Neural progenitor cell (in vitro differentiated cells): Measurements from ENCODE around the gene ATXN1. TPM values are rescaled to one million over a fixed set of nuclear protein-coding genes. Genes with fewer than 3 reads are reported as not detected.

ENCODE experiments used
- DNase-seq: peaks from one replicate; pipeline ENCODE4 v3.0.0-alpha.2; 2016; ENCODE audit warnings: low spot score
- H2AFZ ChIP-seq: fragments of 200-600 bp; sonication (generic); replicated peaks from 2 replicates; pipeline ENCODE4 v1.6.1; 2016; ENCODE audit warnings: antibody characterized with exemption
- H3F3A ChIP-seq: fragments of 200-600 bp; sonication (generic); 2 replicates; pipeline ENCODE4 v1.6.1; 2016; ENCODE audit warnings: antibody characterized with exemption, low read depth
- H3K27ac ChIP-seq: fragments of 200-600 bp; sonication (generic); 2 replicates; pipeline ENCODE4 v1.5.1; 2016; ENCODE audit warnings: mild to moderate bottlenecking
- H3K27me3 ChIP-seq: fragments of 200-600 bp; sonication (generic); 2 replicates; pipeline ENCODE4 v1.6.1; 2016; ENCODE audit warnings: mild to moderate bottlenecking, moderate library complexity
- H3K36me3 ChIP-seq: fragments of 200-600 bp; sonication (generic); 2 replicates; pipeline ENCODE4 v1.5.1; 2016
- H3K4me1 ChIP-seq: fragments of 200-600 bp; sonication (generic); 2 replicates; pipeline ENCODE4 v1.6.1; 2016; ENCODE audit warnings: mixed run types
- H3K4me2 ChIP-seq: fragments of 200-600 bp; sonication (generic); 2 replicates; pipeline ENCODE4 v1.6.1; 2016
- H3K4me3 ChIP-seq: fragments of 200-600 bp; sonication (generic); 2 replicates; pipeline ENCODE4 v1.5.1; 2016
- H3K79me2 ChIP-seq: fragments of 200-600 bp; sonication (generic); 2 replicates; pipeline ENCODE4 v1.6.1; 2016; ENCODE audit warnings: low read depth
- H3K9ac ChIP-seq: fragments of 200-600 bp; sonication (generic); 2 replicates; pipeline ENCODE4 v1.6.1; 2016
- H3K9me3 ChIP-seq: fragments of 200-600 bp; sonication (generic); 2 replicates; pipeline ENCODE4 v1.5.1; 2016; ENCODE audit warnings: low read depth
- H4K20me1 ChIP-seq: fragments of 200-600 bp; sonication (generic); 2 replicates; pipeline ENCODE4 v1.6.1; 2016; ENCODE audit warnings: low read depth
- H3K27ac Mint-ChIP-seq: 3 replicates; pipeline ENCODE4 v1.8.0; 2021; ENCODE audit warnings: mixed read lengths
- H3K27me3 Mint-ChIP-seq: 2 replicates; pipeline ENCODE4 v1.8.0; 2022; ENCODE audit warnings: low read depth, mild to moderate bottlenecking, inconsistent platforms, moderate library complexity, mixed read lengths; ENCODE audit not compliant: insufficient read depth
- H3K36me3 Mint-ChIP-seq: 3 replicates; pipeline ENCODE4 v1.8.0; 2021; ENCODE audit warnings: mixed read lengths
- H3K4me1 Mint-ChIP-seq: 3 replicates; pipeline ENCODE4 v1.8.0; 2021; ENCODE audit warnings: mixed read lengths
- H3K4me3 Mint-ChIP-seq: 3 replicates; pipeline ENCODE4 v1.8.0; 2021; ENCODE audit warnings: mild to moderate bottlenecking, moderate library complexity, mixed read lengths
- H3K9me3 Mint-ChIP-seq: 3 replicates; pipeline ENCODE4 v1.8.0; 2020; ENCODE audit warnings: mixed read lengths
- EZH2 ChIP-seq: fragments of 200-600 bp; sonication (generic); IDR thresholded peaks from 2 replicates; pipeline ENCODE4 v1.6.1; 2017; ENCODE audit warnings: antibody characterized with exemption, mild to moderate bottlenecking, moderate library complexity
- EZH2phosphoT487 ChIP-seq: fragments of 200-600 bp; sonication (generic); IDR thresholded peaks from 2 replicates; pipeline ENCODE4 v1.6.1; 2017; ENCODE audit warnings: antibody characterized with exemption
- total RNA-seq: library from RNA; depleted of rRNA; stranded (reverse); fragments of >200 nt; gene quantifications from 2 replicates; pipeline ENCODE4 v1.2.3, GENCODE V29; 2015; ENCODE audit warnings: low replicate concordance
- TF ChIP-seq, protein P1 (sequence below): fragments of 200-600 bp; sonication (generic); IDR thresholded peaks from 2 replicates; pipeline ENCODE4 v1.5.1; 2017; ENCODE audit warnings: antibody characterized with exemption, mild to moderate bottlenecking

Gene ATXN1
- total RNA-seq, 1 donor from 2014 or later = 3.6 TPM

DNA sequence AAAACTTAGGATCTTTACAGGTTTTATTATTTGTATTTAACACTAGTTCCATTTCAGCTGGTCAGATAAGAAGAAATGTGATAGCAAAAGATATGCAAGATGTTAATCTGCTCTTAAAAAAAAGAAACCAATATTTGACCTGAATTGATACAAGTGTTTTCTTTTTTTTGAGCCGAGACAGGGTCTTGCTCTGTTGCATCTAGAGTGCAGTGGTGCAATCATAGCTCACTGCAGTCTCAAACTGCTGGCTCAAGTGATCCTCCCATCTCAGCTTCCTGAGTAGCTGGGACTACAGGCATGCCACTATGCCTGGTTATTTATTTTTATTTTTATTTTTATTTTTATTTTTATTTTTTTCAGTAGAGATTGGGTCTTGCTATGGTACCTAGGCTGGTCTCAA lies 389.9 kb downstream of the ATXN1 start:
- H3F3A ChIP-seq = peaks cover 11% of the 10 kb centered on the region
- peaks cover 25% of the 10 kb centered on the region for H3K4me1 ChIP-seq
- no peak for TF ChIP-seq EZH2
- TF ChIP-seq, protein P1, sequence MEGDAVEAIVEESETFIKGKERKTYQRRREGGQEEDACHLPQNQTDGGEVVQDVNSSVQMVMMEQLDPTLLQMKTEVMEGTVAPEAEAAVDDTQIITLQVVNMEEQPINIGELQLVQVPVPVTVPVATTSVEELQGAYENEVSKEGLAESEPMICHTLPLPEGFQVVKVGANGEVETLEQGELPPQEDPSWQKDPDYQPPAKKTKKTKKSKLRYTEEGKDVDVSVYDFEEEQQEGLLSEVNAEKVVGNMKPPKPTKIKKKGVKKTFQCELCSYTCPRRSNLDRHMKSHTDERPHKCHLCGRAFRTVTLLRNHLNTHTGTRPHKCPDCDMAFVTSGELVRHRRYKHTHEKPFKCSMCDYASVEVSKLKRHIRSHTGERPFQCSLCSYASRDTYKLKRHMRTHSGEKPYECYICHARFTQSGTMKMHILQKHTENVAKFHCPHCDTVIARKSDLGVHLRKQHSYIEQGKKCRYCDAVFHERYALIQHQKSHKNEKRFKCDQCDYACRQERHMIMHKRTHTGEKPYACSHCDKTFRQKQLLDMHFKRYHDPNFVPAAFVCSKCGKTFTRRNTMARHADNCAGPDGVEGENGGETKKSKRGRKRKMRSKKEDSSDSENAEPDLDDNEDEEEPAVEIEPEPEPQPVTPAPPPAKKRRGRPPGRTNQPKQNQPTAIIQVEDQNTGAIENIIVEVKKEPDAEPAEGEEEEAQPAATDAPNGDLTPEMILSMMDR = no peak
- no peak for TF ChIP-seq EZH2phosphoT487
- H3K27ac ChIP-seq = no peak overlapping the region
- no peaks in the 10 kb centered on the region for H3K79me2 ChIP-seq
- H3K27me3 Mint-ChIP-seq = no peaks in the 10 kb centered on the region
- no peak overlapping the region for H3K4me2 ChIP-seq
- H3K27ac Mint-ChIP-seq = no peak overlapping the region
- DNase-seq = no peak
- no peak overlapping the region for H3K4me3 Mint-ChIP-seq
- H3K9me3 ChIP-seq = no peaks in the 10 kb centered on the region
- no peaks in the 10 kb centered on the region for H3K36me3 ChIP-seq
- no peak overlapping the region for H2AFZ ChIP-seq
- H3K36me3 Mint-ChIP-seq = no peaks in the 10 kb centered on the region
- H3K4me1 Mint-ChIP-seq = peaks cover 29% of the 10 kb centered on the region
- no peaks in the 10 kb centered on the region for H3K27me3 ChIP-seq
- no peak overlapping the region for H3K9ac ChIP-seq
- H3K4me3 ChIP-seq = no peak overlapping the region
- H4K20me1 ChIP-seq = no peaks in the 10 kb centered on the region
- H3K9me3 Mint-ChIP-seq = no peaks in the 10 kb centered on the region

GRCh38 chr6:16370943-16371342 lies 390.3 kb downstream of the ATXN1 start:
- Histone ChIP-seq H3K79me2 (no peaks in the 10 kb centered on the region), H3K36me3 (no peaks in the 10 kb centered on the region), H3K27ac (no peak overlapping the region), H3K27me3 (no peaks in the 10 kb centered on the region), H4K20me1 (no peaks in the 10 kb centered on the region), H3K4me3 (no peak overlapping the region), H3K9me3 (no peaks in the 10 kb centered on the region), H2AFZ (no peak overlapping the region), H3K4me2 (no peak overlapping the region), H3K4me1 (peaks cover 21% of the 10 kb centered on the region), H3F3A (peaks cover 11% of the 10 kb centered on the region), H3K9ac (no peak overlapping the region)
- Mint-ChIP-seq H3K27ac (no peak overlapping the region), H3K36me3 (no peaks in the 10 kb centered on the region), H3K4me3 (no peak overlapping the region), H3K9me3 (no peaks in the 10 kb centered on the region), H3K27me3 (no peaks in the 10 kb centered on the region), H3K4me1 (peaks cover 25% of the 10 kb centered on the region)
- TF ChIP-seq EZH2phosphoT487 (no peak), EZH2 (no peak)
- TF ChIP-seq, protein P1 = no peak
- no peak for DNase-seq

DNA sequence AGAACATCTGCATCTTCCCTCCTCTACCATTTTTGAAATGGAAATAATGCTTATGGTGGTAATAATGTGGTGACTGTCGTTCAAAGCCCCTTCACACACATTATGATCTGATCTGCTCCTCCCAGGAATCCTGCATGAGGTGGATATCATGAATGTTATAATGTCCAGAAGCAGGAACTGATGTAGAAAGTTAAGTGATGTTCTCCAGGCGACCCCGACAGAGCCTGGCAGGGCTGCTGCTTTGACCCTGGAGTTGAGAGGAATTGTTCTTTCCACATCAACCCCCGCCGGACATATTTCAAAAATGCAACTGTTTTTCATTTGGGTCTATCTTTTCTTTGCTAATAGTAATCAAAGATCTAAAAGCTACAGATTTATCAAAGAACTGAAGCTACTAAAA lies 391.3 kb downstream of the ATXN1 start:
- H3K27me3 ChIP-seq = no peaks in the 10 kb centered on the region
- no peak overlapping the region for H2AFZ ChIP-seq
- H3K4me2 ChIP-seq = no peak overlapping the region
- no peak overlapping the region for H3K27ac Mint-ChIP-seq
- DNase-seq = no peak
- no peaks in the 10 kb centered on the region for H3K27me3 Mint-ChIP-seq
- H3K4me1 ChIP-seq = peaks cover 12% of the 10 kb centered on the region
- H3K36me3 Mint-ChIP-seq = no peaks in the 10 kb centered on the region
- no peak overlapping the region for H3K27ac ChIP-seq
- H3K4me1 Mint-ChIP-seq = peaks cover 16% of the 10 kb centered on the region
- no peaks in the 10 kb centered on the region for H3K9me3 ChIP-seq
- H3K9me3 Mint-ChIP-seq = no peaks in the 10 kb centered on the region
- H3F3A ChIP-seq = peaks cover 6% of the 10 kb centered on the region
- no peaks in the 10 kb centered on the region for H3K36me3 ChIP-seq
- H3K4me3 ChIP-seq = no peak overlapping the region
- TF ChIP-seq, protein P1 = no peak
- TF ChIP-seq EZH2 (no peak), EZH2phosphoT487 (no peak)
- no peak overlapping the region for H3K9ac ChIP-seq
- no peak overlapping the region for H3K4me3 Mint-ChIP-seq
- H4K20me1 ChIP-seq = no peaks in the 10 kb centered on the region
- no peaks in the 10 kb centered on the region for H3K79me2 ChIP-seq
